Prostate gland (tissue), 2 donors: ENCODE data around the gene PRR19.

ENCODE experiments used
- POLR2A ChIP-seq: fragments of 450-650 bp; IDR thresholded peaks from one replicate; pipeline ENCODE4 v1.6.1; 2016; ENCODE audit warnings: antibody characterized with exemption, mild to moderate bottlenecking
- TF ChIP-seq, protein P1 (sequence below), 4 experiments: fragments of 200-600 bp in 2 of 4; fragments of 450-650 bp in 2 of 4; sonication (generic) in 2 of 4; IDR thresholded peaks; 1 replicate in 3 of 4; 2 replicates in 1 of 4; pipeline ENCODE4 v1.5.1; 2016 to 2019; ENCODE audit warnings: antibody characterized with exemption in 4 of 4, mild to moderate bottlenecking in 2 of 4, moderate library complexity in 2 of 4

DNA sequence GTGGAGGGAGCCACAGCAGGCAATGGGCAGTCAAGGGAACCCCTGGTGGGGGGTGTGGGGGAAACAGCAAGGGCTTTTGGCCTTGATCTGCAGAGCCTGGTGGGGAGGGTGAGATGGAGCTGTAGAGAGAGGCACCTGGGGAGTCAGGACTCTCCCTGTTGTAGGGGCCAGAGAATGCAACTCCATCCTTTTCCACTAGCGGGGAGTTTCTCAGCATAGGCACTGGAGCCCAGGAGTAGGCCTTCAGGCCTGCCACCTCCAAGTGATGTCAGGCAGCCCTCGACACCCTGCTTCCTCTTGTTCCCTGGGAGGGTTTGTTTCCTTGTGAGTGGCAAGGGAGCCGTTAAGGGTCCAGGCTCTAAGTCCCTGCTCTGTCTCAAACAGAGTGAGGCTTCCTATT, 48.5 kb downstream of the PRR19 start:
- no peak for TF ChIP-seq POLR2A
- TF ChIP-seq, protein P1, sequence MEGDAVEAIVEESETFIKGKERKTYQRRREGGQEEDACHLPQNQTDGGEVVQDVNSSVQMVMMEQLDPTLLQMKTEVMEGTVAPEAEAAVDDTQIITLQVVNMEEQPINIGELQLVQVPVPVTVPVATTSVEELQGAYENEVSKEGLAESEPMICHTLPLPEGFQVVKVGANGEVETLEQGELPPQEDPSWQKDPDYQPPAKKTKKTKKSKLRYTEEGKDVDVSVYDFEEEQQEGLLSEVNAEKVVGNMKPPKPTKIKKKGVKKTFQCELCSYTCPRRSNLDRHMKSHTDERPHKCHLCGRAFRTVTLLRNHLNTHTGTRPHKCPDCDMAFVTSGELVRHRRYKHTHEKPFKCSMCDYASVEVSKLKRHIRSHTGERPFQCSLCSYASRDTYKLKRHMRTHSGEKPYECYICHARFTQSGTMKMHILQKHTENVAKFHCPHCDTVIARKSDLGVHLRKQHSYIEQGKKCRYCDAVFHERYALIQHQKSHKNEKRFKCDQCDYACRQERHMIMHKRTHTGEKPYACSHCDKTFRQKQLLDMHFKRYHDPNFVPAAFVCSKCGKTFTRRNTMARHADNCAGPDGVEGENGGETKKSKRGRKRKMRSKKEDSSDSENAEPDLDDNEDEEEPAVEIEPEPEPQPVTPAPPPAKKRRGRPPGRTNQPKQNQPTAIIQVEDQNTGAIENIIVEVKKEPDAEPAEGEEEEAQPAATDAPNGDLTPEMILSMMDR (IDR thresholded peaks at IDR 0.05): no peak
